IMR-90 (cell line): Measurements from ENCODE around the gene MAGI3.

Experiments used
- BHLHE40 ChIP-seq: fragments of 150-350 bp; IDR thresholded peaks from 2 replicates; pipeline ENCODE4 v1.6.1; 2016; ENCODE audit warnings: mild to moderate bottlenecking, low read depth, low read length
- CEBPB ChIP-seq: IDR thresholded peaks from 2 replicates; pipeline ENCODE4 v1.6.1; 2012; ENCODE audit warnings: low read depth, low read length, improper control_type of control experiment
- CHD1 ChIP-seq: IDR thresholded peaks from 2 replicates; pipeline ENCODE4 v1.6.1; 2012; ENCODE audit warnings: low read depth, low read length, improper control_type of control experiment
- CTCF ChIP-seq: conservative IDR thresholded peaks from 2 replicates; pipeline ENCODE4 v1.5.1; 2012; ENCODE audit warnings: mild to moderate bottlenecking, low read depth, low read length, improper control_type of control experiment
- ELK1 ChIP-seq: fragments of 150-350 bp; IDR thresholded peaks from 2 replicates; pipeline ENCODE4 v1.6.1; 2016; ENCODE audit warnings: low read depth, mild to moderate bottlenecking, low read length, moderate library complexity, borderline replicate concordance
- FOS ChIP-seq: fragments of 150-350 bp; IDR thresholded peaks from 2 replicates; pipeline ENCODE4 v1.6.1; 2016; ENCODE audit warnings: low read depth, low read length
- MAFK ChIP-seq: IDR thresholded peaks from 2 replicates; pipeline ENCODE4 v1.6.1; 2012; ENCODE audit warnings: low read depth, low read length, improper control_type of control experiment
- MXI1 ChIP-seq: IDR thresholded peaks from 2 replicates; pipeline ENCODE4 v1.6.1; 2012; ENCODE audit warnings: low read depth, mild to moderate bottlenecking, low read length, moderate library complexity, borderline replicate concordance
- POLR2A ChIP-seq: IDR thresholded peaks from 2 replicates; pipeline ENCODE4 v1.6.1; 2012; ENCODE audit warnings: mild to moderate bottlenecking, low read depth, low read length
- RAD21 ChIP-seq: IDR thresholded peaks from 2 replicates; pipeline ENCODE4 v1.6.1; 2012; ENCODE audit warnings: low read length, improper control_type of control experiment
- RCOR1 ChIP-seq: IDR thresholded peaks from 2 replicates; pipeline ENCODE4 v1.6.1; 2012; ENCODE audit warnings: mild to moderate bottlenecking, low read length, improper control_type of control experiment; ENCODE audit not compliant: insufficient replicate concordance
- RFX5 ChIP-seq: IDR thresholded peaks from 2 replicates; pipeline ENCODE4 v1.8.0; 2012; ENCODE audit warnings: low read depth, mild to moderate bottlenecking, low read length, moderate library complexity
- SMC3 ChIP-seq: fragments of 150-350 bp; IDR thresholded peaks from 2 replicates; pipeline ENCODE4 v1.6.1; 2016; ENCODE audit warnings: low read depth, mild to moderate bottlenecking, antibody characterized with exemption, low read length, moderate library complexity
- USF2 ChIP-seq: fragments of 150-350 bp; IDR thresholded peaks from 2 replicates; pipeline ENCODE4 v1.6.1; 2017; ENCODE audit warnings: mild to moderate bottlenecking, antibody characterized with exemption, low read length, low read depth

GRCh38 chr1:113648478-113648877, 258.2 kb downstream of the MAGI3 start:
- no peak for TF ChIP-seq CTCF
- TF ChIP-seq POLR2A: no peak
- no peak for TF ChIP-seq BHLHE40
- TF ChIP-seq USF2: no peak
- TF ChIP-seq MXI1: no peak
- no peak for TF ChIP-seq RCOR1
- no peak for TF ChIP-seq RAD21
- no peak for TF ChIP-seq ELK1
- no peak for TF ChIP-seq RFX5
- TF ChIP-seq CHD1: no peak
- TF ChIP-seq MAFK: no peak
- no peak for TF ChIP-seq FOS
- no peak for TF ChIP-seq CEBPB
- no peak for TF ChIP-seq SMC3
